B cell (primary cell): Measurements from ENCODE around the gene TTYH3.

ENCODE experiments used
- CTCF ChIP-seq: fragments of 200-600 bp; IDR thresholded peaks from one replicate; pipeline ENCODE4 v1.8.0; 2022; ENCODE audit warnings: antibody characterized with exemption, mild to moderate bottlenecking
- EZH2 ChIP-seq: IDR thresholded peaks from 2 replicates; pipeline ENCODE4 v1.6.1; 2012; ENCODE audit warnings: borderline replicate concordance, low read depth, mild to moderate bottlenecking, moderate library complexity, low read length; ENCODE audit not compliant: insufficient read depth, poor library complexity, severe bottlenecking

DNA sequence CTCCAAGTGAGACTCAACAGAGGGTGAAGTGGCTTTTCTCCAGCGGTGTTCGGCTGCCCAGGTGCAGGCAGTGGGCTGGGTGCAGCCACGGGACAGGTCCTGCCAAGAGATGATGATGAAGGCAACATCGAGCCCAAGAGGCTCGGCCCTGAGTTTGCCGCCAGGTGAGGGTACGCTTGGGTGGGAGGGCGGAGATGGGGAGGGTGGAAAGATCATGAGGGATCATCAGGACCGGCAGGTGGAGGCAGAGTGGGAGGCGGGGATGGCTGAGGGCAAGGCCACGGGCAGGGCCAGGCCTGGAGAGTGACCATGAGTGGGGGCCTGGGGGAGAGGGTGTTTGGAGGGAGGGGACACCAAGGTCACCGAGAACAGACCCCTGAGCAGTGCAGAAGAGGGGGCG lies 38.4 kb downstream of the TTYH3 start:
- TF ChIP-seq CTCF (no peak), EZH2 (no peak)
